ENCODE data around the gene RAD23B. TPM values are rescaled to one million over a fixed set of nuclear protein-coding genes. Genes with fewer than 3 reads are reported as not detected.

The RAD23B gene
- total and polyA plus RNA-seq, 2 experiments from 2014 or later: 18.9 to 124 TPM

GRCh38 chr9:107378006-107378405, 94.9 kb downstream of the RAD23B start:
- H3K79me2 ChIP-seq (ENCODE audit: insufficient read depth): no peaks in the 10 kb centered on the region

More at GRCh38 chr9:107378006-107378405, 94.9 kb downstream of the RAD23B start:
- H3K9me3 ChIP-seq (ENCODE audit: low read depth): no peaks in the 10 kb centered on the region
- TF ChIP-seq EZH2phosphoT487 (IDR thresholded peaks at IDR 0.05; ENCODE audit: insufficient read depth, low read depth) (no peak), EZH2 (IDR thresholded peaks at IDR 0.05; ENCODE audit: insufficient read depth, poor library complexity, severe bottlenecking) (no peak)
- H3K27ac ChIP-seq: no peak overlapping the region
- H3K27me3 ChIP-seq (replicated peaks; ENCODE audit: insufficient read depth): 0 out of 2 replicates have a peak, but pooled peaks cover 5% of the 10 kb centered on the region
- H3K9ac ChIP-seq: no peak overlapping the region
- no peak overlapping the region for H3K4me3 ChIP-seq
- no peak for DNase-seq
- no peaks in the 10 kb centered on the region for H3K36me3 ChIP-seq (ENCODE audit: low read depth)
- in situ Hi-C loops (cut with MboI): no loop called here
- 38 to 43% methylated on average over 2 of the region's 2 CpGs for WGBS, 2 experiments (ENCODE audit: low coverage in 1 of 2, low lambda C conversion rate in 2 of 2, missing lambda C conversion rate in 2 of 2)
- H2AFZ ChIP-seq: no peak overlapping the region
- no peak overlapping the region for H3K4me2 ChIP-seq (ENCODE audit: unreplicated experiment)
- H3K4me1 ChIP-seq (ENCODE audit: insufficient read depth): no peaks in the 10 kb centered on the region
- 0 out of 2 replicates have a peak, but pooled peaks cover 2% of the 10 kb centered on the region for H3K9me2 ChIP-seq (ENCODE audit: insufficient read depth)
- H3F3A ChIP-seq (ENCODE audit: insufficient read depth): no peaks in the 10 kb centered on the region
- no peaks in the 10 kb centered on the region for H4K20me1 ChIP-seq (ENCODE audit: insufficient read depth)

Other genes starting within 250 kb of the RAD23B start
- gene KLF4, start 206.5 kb downstream of the RAD23B start, total RNA-seq (2014; rRNA removed; shearing (Covaris generic)): 28.7 and 38.6 TPM in 2 replicates
- gene KLF4, start 206.5 kb downstream of the RAD23B start, polyA plus RNA-seq (2016; fragmentation: Nextera tagmentation; extraction: Ambion mirVana): 14.6 and 17.0 TPM in 2 replicates

Measured in GM23248 (cell line).